ENCODE data around the gene NFIA. TPM values are rescaled to one million over a fixed set of nuclear protein-coding genes. Genes with fewer than 3 reads are reported as not detected.

The NFIA gene
- total RNA-seq, 2 donors from 2014 or later, result 17.3 to 27.3 TPM

GRCh38 chr1:61227857-61228550 is 145.6 kb downstream of the NFIA start:
- Mint-ChIP-seq H3K9me3 (no peaks in the 10 kb centered on the region), H3K36me3 (ENCODE audit: insufficient read depth in 2 of 2) (no peaks in the 10 kb centered on the region), H3K4me1 (ENCODE audit: low read depth) (no peaks in the 10 kb centered on the region), H3K4me3 (no peak overlapping the region), H3K27ac (no peak overlapping the region), H3K27me3 (ENCODE audit: low read depth) (no peaks in the 10 kb centered on the region)
- ATAC-seq (replicated peaks in 1 of 2) (no peak), DNase-seq (no peak)

DNA sequence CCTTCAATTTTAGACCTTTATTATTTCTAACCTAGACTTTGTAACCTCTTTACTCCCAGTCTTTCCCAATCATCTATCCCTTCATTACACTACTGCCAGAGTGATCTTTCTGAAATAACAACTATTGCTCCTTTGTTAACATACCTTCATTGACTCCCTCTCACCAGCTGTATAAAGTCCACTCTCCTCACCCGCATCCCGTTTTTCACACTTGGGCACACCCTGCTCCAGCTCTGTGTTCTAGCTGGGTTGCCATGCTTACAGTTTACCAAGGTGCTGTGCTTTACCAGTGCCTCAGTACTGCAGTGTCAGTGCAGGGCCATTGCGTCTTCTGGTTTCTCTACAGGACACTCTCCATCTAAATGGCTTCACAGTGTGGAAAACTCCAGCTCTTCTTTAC is 148.2 kb downstream of the NFIA start:
- Mint-ChIP-seq H3K4me1 (ENCODE audit: low read depth) (no peaks in the 10 kb centered on the region), H3K4me3 (no peak overlapping the region), H3K27me3 (ENCODE audit: low read depth) (no peaks in the 10 kb centered on the region), H3K36me3 (ENCODE audit: insufficient read depth in 2 of 2) (peaks cover 0 to 3% of the 10 kb centered on the region in 2 donors), H3K27ac (no peak overlapping the region), H3K9me3 (no peaks in the 10 kb centered on the region)
- ATAC-seq (replicated peaks in 1 of 2), result no peak
- DNase-seq, result no peak

DNA sequence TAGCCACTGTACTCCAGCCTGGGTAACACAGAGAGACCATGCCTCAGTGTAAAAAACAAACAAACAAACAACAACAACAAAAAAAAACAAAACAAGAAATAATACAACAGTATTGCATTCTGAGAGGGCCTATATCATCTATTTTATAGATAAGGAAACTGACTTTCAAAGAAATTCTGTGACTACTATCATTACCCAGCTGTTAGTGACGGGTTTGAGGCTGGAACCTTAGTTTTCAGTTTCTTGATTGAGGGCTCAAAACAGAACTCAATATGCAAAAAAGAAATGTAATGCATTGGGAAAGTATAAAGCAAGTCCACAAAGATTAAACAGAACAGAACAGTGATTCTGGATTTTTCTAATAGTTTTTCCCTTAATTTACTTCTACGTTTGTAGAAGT is 149.4 kb downstream of the NFIA start:
- no peaks in the 10 kb centered on the region for H3K27me3 Mint-ChIP-seq (ENCODE audit: low read depth)
- ATAC-seq (replicated peaks in 1 of 2) (no peak), DNase-seq (no peak)
- no peaks in the 10 kb centered on the region for H3K9me3 Mint-ChIP-seq
- H3K4me3 Mint-ChIP-seq, result no peak overlapping the region
- no peak overlapping the region for H3K27ac Mint-ChIP-seq
- no peaks in the 10 kb centered on the region for H3K4me1 Mint-ChIP-seq (ENCODE audit: low read depth)
- H3K36me3 Mint-ChIP-seq (ENCODE audit: insufficient read depth in 2 of 2), result peaks cover 0 to 3% of the 10 kb centered on the region in 2 donors

- H3K4me1 Mint-ChIP-seq (ENCODE audit: low read depth), result no peaks in the 10 kb centered on the region
- H3K4me3 Mint-ChIP-seq, result no peak overlapping the region
- no peak overlapping the region for H3K27ac Mint-ChIP-seq
- no peak for ATAC-seq (replicated peaks in 1 of 2)
- peaks cover 0 to 3% of the 10 kb centered on the region in 2 donors for H3K36me3 Mint-ChIP-seq (ENCODE audit: insufficient read depth in 2 of 2)
- H3K27me3 Mint-ChIP-seq (ENCODE audit: low read depth), result no peaks in the 10 kb centered on the region
- DNase-seq, result no peak
- H3K9me3 Mint-ChIP-seq, result no peaks in the 10 kb centered on the region
Observed at GRCh38 chr1:61233121-61233660, 150.8 kb downstream of the NFIA start.

DNA sequence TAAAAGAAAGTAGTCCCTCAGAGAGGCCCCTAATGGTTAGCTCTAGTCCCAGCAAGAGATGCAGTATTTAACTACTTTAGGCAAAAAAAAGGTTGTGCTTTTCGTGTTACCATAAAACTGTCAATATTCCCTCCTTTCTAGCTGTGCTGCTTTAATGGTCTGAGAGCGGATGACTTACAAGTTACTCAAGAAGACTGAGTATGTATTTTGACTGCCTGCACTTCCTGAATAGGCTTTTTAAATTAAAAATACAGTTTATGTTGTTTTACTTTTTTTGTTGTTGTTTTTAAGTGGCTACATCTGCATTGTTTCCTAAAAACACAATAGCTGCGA is 152.2 kb downstream of the NFIA start:
- Mint-ChIP-seq H3K27me3 (ENCODE audit: low read depth) (no peaks in the 10 kb centered on the region), H3K27ac (no peak overlapping the region), H3K4me3 (no peak overlapping the region), H3K9me3 (no peaks in the 10 kb centered on the region), H3K36me3 (ENCODE audit: insufficient read depth in 2 of 2) (peaks cover 0 to 3% of the 10 kb centered on the region in 2 donors), H3K4me1 (ENCODE audit: low read depth) (no peaks in the 10 kb centered on the region)
- no peak for DNase-seq
- ATAC-seq (replicated peaks in 1 of 2), result no peak

DNA sequence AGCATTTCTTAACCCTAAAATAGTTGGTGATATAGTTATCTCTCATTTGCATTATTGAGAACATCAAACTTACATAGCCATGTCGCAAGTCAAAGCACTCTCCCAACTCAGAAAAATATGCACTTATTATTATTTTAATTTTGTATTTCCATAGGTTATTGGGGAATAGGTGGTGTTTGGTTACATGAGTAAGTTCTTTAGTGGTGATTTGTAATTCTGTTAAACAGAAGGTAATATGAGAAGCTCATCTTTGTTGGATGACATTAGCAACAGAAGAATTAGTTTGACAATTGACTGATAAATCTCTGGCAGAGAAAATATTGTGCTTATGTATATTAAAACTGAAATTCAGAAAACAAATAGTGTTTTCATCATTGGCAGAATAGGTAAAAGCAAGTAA is 154.8 kb downstream of the NFIA start:
- no peak for ATAC-seq (replicated peaks in 1 of 2)
- H3K9me3 Mint-ChIP-seq, result no peaks in the 10 kb centered on the region
- H3K4me1 Mint-ChIP-seq (ENCODE audit: low read depth), result no peaks in the 10 kb centered on the region
- H3K27ac Mint-ChIP-seq, result no peak overlapping the region
- peaks cover 0 to 3% of the 10 kb centered on the region in 2 donors for H3K36me3 Mint-ChIP-seq (ENCODE audit: insufficient read depth in 2 of 2)
- H3K4me3 Mint-ChIP-seq, result no peak overlapping the region
- no peak for DNase-seq
- H3K27me3 Mint-ChIP-seq (ENCODE audit: low read depth), result no peaks in the 10 kb centered on the region

- ATAC-seq (replicated peaks in 1 of 2) (no peak), DNase-seq (no peak)
- H3K4me3 Mint-ChIP-seq, result no peak overlapping the region
- H3K27me3 Mint-ChIP-seq (ENCODE audit: low read depth), result no peaks in the 10 kb centered on the region
- no peaks in the 10 kb centered on the region for H3K4me1 Mint-ChIP-seq (ENCODE audit: low read depth)
- no peaks in the 10 kb centered on the region for H3K9me3 Mint-ChIP-seq
- H3K36me3 Mint-ChIP-seq (ENCODE audit: insufficient read depth in 2 of 2), result peaks cover 0 to 3% of the 10 kb centered on the region in 2 donors
- H3K27ac Mint-ChIP-seq, result no peak overlapping the region
Observed at GRCh38 chr1:61237659-61238358, 155.4 kb downstream of the NFIA start.

DNA sequence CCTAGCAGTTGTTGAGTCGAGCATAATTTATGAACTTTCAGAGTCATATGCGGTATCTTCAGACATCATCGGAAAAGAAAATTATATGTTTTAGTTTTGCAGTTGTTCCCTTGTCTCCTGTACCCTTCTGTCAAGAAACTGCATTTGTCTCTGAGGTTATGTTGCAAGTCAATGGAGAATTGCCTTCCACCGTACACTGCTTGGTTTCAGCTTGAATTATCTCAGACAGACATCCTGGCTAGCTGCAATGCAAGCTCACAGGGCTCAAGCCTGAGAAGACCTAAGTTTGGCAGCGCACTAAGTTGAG is 156.0 kb downstream of the NFIA start:
- no peak overlapping the region for H3K4me3 Mint-ChIP-seq
- DNase-seq (no peak), ATAC-seq (replicated peaks in 1 of 2) (no peak)
- no peaks in the 10 kb centered on the region for H3K27me3 Mint-ChIP-seq (ENCODE audit: low read depth)
- no peaks in the 10 kb centered on the region for H3K9me3 Mint-ChIP-seq
- no peaks in the 10 kb centered on the region for H3K4me1 Mint-ChIP-seq (ENCODE audit: low read depth)
- no peak overlapping the region for H3K27ac Mint-ChIP-seq
- H3K36me3 Mint-ChIP-seq (ENCODE audit: insufficient read depth in 2 of 2), result peaks cover 0 to 3% of the 10 kb centered on the region in 2 donors

DNA sequence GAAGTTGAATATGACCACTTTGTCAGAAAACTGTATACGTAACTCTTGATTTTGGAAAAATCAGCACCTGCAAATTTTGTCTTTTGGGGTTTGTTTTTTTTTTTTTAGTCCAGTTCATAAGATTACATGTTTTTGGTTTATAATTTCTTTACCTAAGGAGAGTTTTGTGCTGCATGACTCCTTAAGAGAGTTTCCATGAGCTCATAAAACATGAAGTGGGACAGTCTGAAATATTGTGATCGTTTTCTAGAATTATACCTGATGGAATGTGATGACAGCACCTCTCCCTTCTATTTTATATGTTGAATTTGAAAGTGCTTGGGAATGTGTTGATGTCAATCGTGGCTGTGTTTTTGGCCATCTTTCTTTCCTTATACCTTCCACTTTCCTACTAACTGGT is 158.5 kb downstream of the NFIA start:
- Mint-ChIP-seq H3K27me3 (ENCODE audit: low read depth) (no peaks in the 10 kb centered on the region), H3K4me1 (ENCODE audit: low read depth) (no peaks in the 10 kb centered on the region), H3K9me3 (no peaks in the 10 kb centered on the region), H3K4me3 (no peak overlapping the region), H3K36me3 (ENCODE audit: insufficient read depth in 2 of 2) (no peaks in the 10 kb centered on the region), H3K27ac (no peak overlapping the region)
- DNase-seq, result no peak
- ATAC-seq (replicated peaks in 1 of 2), result no peak

DNA sequence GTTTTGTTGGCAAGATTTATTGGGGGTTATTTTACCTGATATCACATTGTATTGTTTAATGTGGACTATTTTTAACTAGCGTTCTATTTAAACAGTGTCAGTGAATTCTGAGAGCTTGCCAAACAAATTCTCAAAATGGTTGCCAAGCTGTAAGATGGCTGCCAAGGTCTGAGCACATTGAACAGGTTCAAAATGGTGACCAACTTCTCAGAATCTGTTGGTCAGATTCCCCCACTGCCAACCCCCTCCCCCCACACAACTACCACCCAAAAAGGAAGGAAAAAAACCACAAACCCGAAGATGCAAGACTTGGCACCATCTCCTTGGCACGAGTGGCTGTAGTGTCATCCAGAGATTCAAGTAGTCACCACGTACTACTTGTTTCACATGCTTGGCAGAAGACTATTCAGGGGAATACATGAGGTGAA is 159.1 kb downstream of the NFIA start:
- H3K27me3 Mint-ChIP-seq (ENCODE audit: low read depth), result no peaks in the 10 kb centered on the region
- peak overlapping the region; percentile 68 for H3K27ac Mint-ChIP-seq
- ATAC-seq (replicated peaks in 1 of 2), result no peak
- no peaks in the 10 kb centered on the region for H3K36me3 Mint-ChIP-seq (ENCODE audit: insufficient read depth in 2 of 2)
- no peak for DNase-seq
- no peak overlapping the region for H3K4me3 Mint-ChIP-seq
- no peaks in the 10 kb centered on the region for H3K4me1 Mint-ChIP-seq (ENCODE audit: low read depth)
- no peaks in the 10 kb centered on the region for H3K9me3 Mint-ChIP-seq

GRCh38 chr1:61241973-61242381 is 159.6 kb downstream of the NFIA start:
- DNase-seq, result no peak
- H3K9me3 Mint-ChIP-seq, result no peaks in the 10 kb centered on the region
- no peak overlapping the region for H3K27ac Mint-ChIP-seq
- no peaks in the 10 kb centered on the region for H3K36me3 Mint-ChIP-seq (ENCODE audit: insufficient read depth in 2 of 2)
- no peaks in the 10 kb centered on the region for H3K27me3 Mint-ChIP-seq (ENCODE audit: low read depth)
- H3K4me1 Mint-ChIP-seq (ENCODE audit: low read depth), result no peaks in the 10 kb centered on the region
- no peak overlapping the region for H3K4me3 Mint-ChIP-seq
- no peak for ATAC-seq (replicated peaks in 1 of 2)

DNA sequence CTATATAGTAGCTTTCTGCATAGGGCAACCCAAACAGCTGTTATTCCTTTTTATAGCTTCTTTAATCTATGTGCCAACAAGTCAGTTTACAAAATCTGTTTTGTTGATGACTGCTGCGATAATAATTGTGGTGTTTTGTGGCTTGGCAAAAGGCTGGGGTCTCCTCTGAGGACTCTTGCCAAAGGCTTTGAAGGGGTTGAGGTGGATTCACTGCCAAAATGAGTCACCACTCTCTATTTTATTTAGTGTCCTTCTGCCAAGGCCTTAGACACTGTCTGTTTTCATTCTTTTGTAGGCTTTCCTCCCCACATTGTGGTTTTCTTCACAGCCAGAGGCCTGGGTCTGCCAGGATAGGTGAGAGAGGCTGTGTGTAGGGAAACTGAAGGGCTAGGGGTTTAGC is 161.8 kb downstream of the NFIA start:
- no peaks in the 10 kb centered on the region for H3K36me3 Mint-ChIP-seq (ENCODE audit: insufficient read depth in 2 of 2)
- H3K27ac Mint-ChIP-seq, result no peak overlapping the region
- H3K27me3 Mint-ChIP-seq (ENCODE audit: low read depth), result no peaks in the 10 kb centered on the region
- ATAC-seq (replicated peaks in 1 of 2) (peak; percentile 35 to 51), DNase-seq (no peak)
- H3K4me3 Mint-ChIP-seq, result no peak overlapping the region
- H3K9me3 Mint-ChIP-seq, result no peaks in the 10 kb centered on the region
- H3K4me1 Mint-ChIP-seq (ENCODE audit: low read depth), result no peaks in the 10 kb centered on the region

DNA sequence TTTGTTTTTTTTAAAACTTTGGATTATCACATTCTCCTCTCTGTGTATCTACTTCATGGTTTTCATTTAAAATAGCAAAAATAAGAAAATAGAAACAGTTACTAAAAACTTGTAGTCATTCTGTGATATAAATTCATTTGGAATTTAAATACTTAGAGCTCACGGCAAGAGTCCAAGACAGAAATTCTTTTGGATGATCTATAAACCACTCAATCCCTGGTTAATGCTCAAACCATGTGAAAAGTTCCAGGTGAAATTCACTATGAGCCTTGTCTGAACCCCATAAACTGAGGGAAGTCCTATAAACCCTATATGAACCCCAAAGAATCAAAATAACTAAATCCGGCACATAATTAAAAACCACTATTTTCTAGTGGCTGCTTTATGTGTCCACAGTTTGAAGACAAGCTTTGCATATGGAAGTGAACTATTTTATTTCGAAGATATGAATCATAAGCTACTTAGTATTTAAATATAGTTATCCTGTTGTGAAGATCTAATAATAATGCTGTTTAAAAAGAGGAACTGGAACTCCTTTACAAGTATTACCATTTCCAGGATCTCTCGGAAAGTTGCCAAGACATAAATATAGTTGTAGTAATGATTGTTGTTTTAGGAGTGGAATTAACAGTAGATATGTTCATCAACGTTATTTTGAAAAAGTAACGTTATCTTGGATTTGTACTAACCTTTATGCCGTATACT is 163.5 kb downstream of the NFIA start:
- H3K4me3 Mint-ChIP-seq, result no peak overlapping the region
- H3K27ac Mint-ChIP-seq, result no peak overlapping the region
- H3K4me1 Mint-ChIP-seq (ENCODE audit: low read depth), result no peaks in the 10 kb centered on the region
- no peak for ATAC-seq (replicated peaks in 1 of 2)
- H3K27me3 Mint-ChIP-seq (ENCODE audit: low read depth), result no peaks in the 10 kb centered on the region
- no peak for DNase-seq
- no peaks in the 10 kb centered on the region for H3K36me3 Mint-ChIP-seq (ENCODE audit: insufficient read depth in 2 of 2)
- H3K9me3 Mint-ChIP-seq, result no peaks in the 10 kb centered on the region
